Naive thymus-derived CD8-positive, alpha-beta T cell (primary cell): Measurements from ENCODE around the gene BLOC1S4. TPM values are rescaled to one million over a fixed set of nuclear protein-coding genes. Genes with fewer than 3 reads are reported as not detected.

Source experiments
- ATAC-seq, 2 donors: fragments of 150-1000 bp; cut with Tn5 transposase in 1 of 2; sonication (Bioruptor Pico), chemical (Tn5 transposase) in 1 of 2; 1 replicate in 1 of 2; 2 replicates in 1 of 2; pipeline ENCODE4 v1.10.0; 2021; ENCODE audit warnings: mild to moderate bottlenecking in 2 of 2, moderate library complexity in 2 of 2
- POLR2A ChIA-PET: fragments of 350-600 bp; sonication (Branson Sonifier 250); formaldehyde crosslinking; loops from one replicate; lab custom pipeline; 2021; ENCODE audit warnings: antibody characterized with exemption; lab: Charles Lee
- DNase-seq, 10 donors: peaks; one replicate each; pipeline versions ENCODE4 v3.0.0 to v3.0.0-alpha.2; 2020 to 2022
- H3K27ac Mint-ChIP-seq, 10 donors: one replicate each; pipeline ENCODE4 v1.8.0; 2020 to 2022; ENCODE audit warnings: mild to moderate bottlenecking in 10 of 10, mixed read lengths in 10 of 10, moderate library complexity in 4 of 10, inconsistent platforms in 1 of 10
- H3K27me3 Mint-ChIP-seq, 5 donors: one replicate each; pipeline ENCODE4 v1.8.0; 2021 to 2022; ENCODE audit warnings: mixed read lengths in 5 of 5
- H3K36me3 Mint-ChIP-seq, 3 donors: one replicate each; pipeline ENCODE4 v1.8.0; 2020 to 2022; ENCODE audit warnings: mixed read lengths in 3 of 3, mild to moderate bottlenecking in 2 of 3, inconsistent platforms in 1 of 3
- H3K4me1 Mint-ChIP-seq, 4 donors: one replicate each; pipeline ENCODE4 v1.8.0; 2021 to 2022; ENCODE audit warnings: mixed read lengths in 4 of 4
- H3K4me3 Mint-ChIP-seq, 10 donors: one replicate each; pipeline ENCODE4 v1.8.0; 2020 to 2022; ENCODE audit warnings: mild to moderate bottlenecking in 10 of 10, mixed read lengths in 10 of 10, moderate library complexity in 6 of 10, inconsistent platforms in 1 of 10
- H3K9me3 Mint-ChIP-seq, 9 donors: one replicate each; pipeline ENCODE4 v1.8.0; 2020 to 2022; ENCODE audit warnings: mixed read lengths in 9 of 9, mild to moderate bottlenecking in 3 of 9, inconsistent platforms in 1 of 9, moderate library complexity in 1 of 9
- polyA plus RNA-seq, 3 donors: library from polyadenylated mRNA; unstranded; fragments of 300-500 nt; fragmentation: Illumina TruSeq; gene quantifications; one replicate each; pipeline ENCODE4 v1.2.3, GENCODE V29; 2021
- total RNA-seq, 8 experiments: library from RNA in 2 of 8; stranded (reverse) in 2 of 8; gene quantifications; one replicate each; pipeline ENCODE4 v1.2.3 and lab custom pipeline; 2021 to 2026

Gene BLOC1S4
- total and polyA plus RNA-seq, 5 experiments from 2014 or later: 38.7 to 81.6 (median 65.8) TPM

DNA sequence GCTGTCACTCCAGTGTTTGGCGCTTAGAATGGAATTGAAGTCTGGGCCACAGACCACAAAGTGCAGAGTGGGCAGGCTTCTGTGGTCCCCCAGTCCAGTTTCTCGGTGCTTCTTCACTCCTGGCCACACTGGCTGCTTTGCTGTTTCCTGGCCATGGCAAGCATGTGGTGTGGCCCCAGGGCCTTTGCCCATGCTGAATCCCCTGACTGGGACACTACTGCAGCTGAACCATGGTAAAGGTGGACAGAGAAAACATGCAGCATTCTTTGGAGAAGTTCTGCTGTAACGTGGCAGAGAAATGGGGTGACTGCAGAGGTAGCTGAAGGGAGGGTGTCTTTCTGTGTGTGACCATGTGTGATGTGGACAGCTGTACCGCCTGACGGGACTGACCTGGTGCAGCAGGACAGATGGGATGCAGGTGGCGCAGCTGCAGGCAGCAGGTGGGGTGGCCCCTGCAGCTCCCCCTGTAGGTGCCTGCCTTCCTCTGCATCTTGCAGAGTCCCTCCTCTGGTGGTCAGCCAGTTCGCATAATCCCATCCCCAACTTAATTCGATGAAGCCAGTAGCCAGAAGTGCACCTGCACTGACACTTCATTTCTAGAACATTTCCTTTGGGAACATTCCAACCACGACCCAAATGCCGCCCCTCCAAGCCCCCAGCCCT is 35.5 kb upstream of the BLOC1S4 start:
- Mint-ChIP-seq H3K4me3 (no peak overlapping the region), H3K4me1 (peaks cover 23 to 61% (median 43%) of the 10 kb centered on the region in 4 donors), H3K9me3 (peaks cover 0 to 8% (median 0%) of the 10 kb centered on the region in 9 donors), H3K36me3 (peaks cover 7 to 42% (median 28%) of the 10 kb centered on the region in 3 donors), H3K27ac (peak overlapping the region in 4 of 10 donors; percentile 53 to 83 (median 68)), H3K27me3 (no peaks in the 10 kb centered on the region)
- DNase-seq (no peak), ATAC-seq (no peak)
- POLR2A ChIA-PET: interaction anchor here (1.9 to 15.2 kb wide), 5 partner anchors 7 to 40 kb away, joined by 10 to 521 read pairs (median 17); partner anchors contain the start of genes BLOC1S4, MRFAP1, MRFAP1L1 and S100P

DNA sequence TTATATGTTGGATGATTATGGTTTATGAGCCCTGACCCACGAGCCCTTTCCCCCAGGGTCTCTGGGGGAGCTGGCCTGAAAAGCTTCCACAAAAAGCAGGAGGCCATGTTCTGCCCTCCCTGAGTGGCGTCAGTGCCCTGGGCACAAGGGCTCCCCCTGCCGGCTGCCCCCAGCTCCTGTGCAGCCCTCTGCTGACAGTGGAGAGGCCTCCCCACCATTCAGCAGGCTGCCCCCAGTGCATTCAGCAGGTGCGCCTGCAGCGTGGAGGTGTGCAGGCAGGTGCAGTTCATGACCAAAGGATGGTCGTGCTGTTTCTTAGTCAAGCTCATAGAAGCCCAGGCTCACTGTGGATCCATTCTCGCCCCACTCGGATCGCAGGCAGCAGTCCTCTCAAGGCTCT is 34.8 kb upstream of the BLOC1S4 start:
- no peaks in the 10 kb centered on the region for H3K27me3 Mint-ChIP-seq
- ATAC-seq: no peak
- H3K36me3 Mint-ChIP-seq: peaks cover 7 to 35% (median 23%) of the 10 kb centered on the region in 3 donors
- DNase-seq: no peak
- peaks cover 18 to 58% (median 38%) of the 10 kb centered on the region in 4 donors for H3K4me1 Mint-ChIP-seq
- no peak overlapping the region for H3K4me3 Mint-ChIP-seq
- peak overlapping the region in 5 of 10 donors; percentile 38 to 83 (median 63) for H3K27ac Mint-ChIP-seq
- POLR2A ChIA-PET: interaction anchor here (0.6 to 15.2 kb wide), 7 partner anchors 8 to 40 kb away, joined by 3 to 521 read pairs (median 11); partner anchors contain the start of genes BLOC1S4, MRFAP1, MRFAP1L1 and S100P
- H3K9me3 Mint-ChIP-seq: peaks cover 0 to 8% (median 0%) of the 10 kb centered on the region in 9 donors

DNA sequence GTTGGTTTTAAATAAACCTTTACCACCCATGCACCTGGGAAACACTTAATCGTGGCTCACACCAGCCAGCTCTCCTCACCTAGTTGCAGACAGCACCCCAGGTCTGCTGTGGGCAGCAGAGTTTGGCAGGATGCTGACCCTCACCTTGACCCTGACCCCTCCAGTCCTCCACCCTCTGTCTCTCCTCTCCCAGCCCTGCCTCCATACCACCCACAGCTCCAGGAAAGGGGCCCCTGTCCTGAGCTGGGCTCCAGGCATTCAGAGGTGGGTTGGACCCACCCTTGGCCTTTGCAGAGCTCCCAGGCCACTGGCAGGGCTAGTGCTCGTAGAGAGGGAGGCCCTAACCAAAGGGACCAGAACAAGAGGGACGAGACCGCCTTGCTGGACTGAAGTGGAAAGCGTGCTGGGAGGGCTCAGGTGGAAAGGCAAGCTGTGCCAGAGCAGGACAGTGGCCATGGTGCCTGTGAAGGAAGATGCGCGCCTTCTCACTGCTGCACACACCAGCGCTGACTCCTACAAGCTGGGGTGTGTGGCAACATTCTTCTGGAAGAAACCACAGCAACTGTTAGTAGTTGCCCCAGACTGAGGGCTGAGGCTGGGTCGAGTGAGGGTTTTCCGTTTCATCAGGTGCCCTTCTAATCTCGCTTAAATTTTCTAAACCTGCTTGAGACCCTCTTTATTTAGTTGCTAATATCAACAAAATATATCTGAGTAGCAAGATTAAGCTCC is 32.9 kb upstream of the BLOC1S4 start:
- H3K4me3 Mint-ChIP-seq: peak overlapping the region in 1 of 10 donors; percentile 26
- ATAC-seq: no peak
- H3K27ac Mint-ChIP-seq: peak overlapping the region in 5 of 10 donors; percentile 2 to 71 (median 17)
- H3K4me1 Mint-ChIP-seq: peaks cover 15 to 55% (median 35%) of the 10 kb centered on the region in 4 donors
- peaks cover 7 to 18% (median 17%) of the 10 kb centered on the region in 3 donors for H3K36me3 Mint-ChIP-seq
- POLR2A ChIA-PET: interaction anchor here (0.9 to 15.2 kb wide), 6 partner anchors 10 to 100 kb away, joined by 4 to 521 read pairs (median 14); partner anchors contain the start of genes MRFAP1, MRFAP1L1 and S100P
- DNase-seq: no peak
- H3K27me3 Mint-ChIP-seq: no peaks in the 10 kb centered on the region
- H3K9me3 Mint-ChIP-seq: peaks cover 0 to 8% (median 0%) of the 10 kb centered on the region in 9 donors

GRCh38 chr4:6684656-6685055 is 31.3 kb upstream of the BLOC1S4 start:
- no peak for DNase-seq
- Mint-ChIP-seq H3K27ac (peak overlapping the region in 5 of 10 donors; percentile 12 to 66 (median 43)), H3K36me3 (peaks cover 6 to 13% (median 7%) of the 10 kb centered on the region in 3 donors), H3K9me3 (peaks cover 0 to 8% (median 0%) of the 10 kb centered on the region in 9 donors), H3K4me3 (no peak overlapping the region), H3K27me3 (no peaks in the 10 kb centered on the region), H3K4me1 (peaks cover 16 to 57% (median 39%) of the 10 kb centered on the region in 4 donors)
- no peak for ATAC-seq
- POLR2A ChIA-PET: interaction anchor here (2.0 to 5.3 kb wide), 4 partner anchors 8 to 25 kb away, joined by 8 to 27 read pairs (median 12); partner anchors contain the start of gene MRFAP1L1

DNA sequence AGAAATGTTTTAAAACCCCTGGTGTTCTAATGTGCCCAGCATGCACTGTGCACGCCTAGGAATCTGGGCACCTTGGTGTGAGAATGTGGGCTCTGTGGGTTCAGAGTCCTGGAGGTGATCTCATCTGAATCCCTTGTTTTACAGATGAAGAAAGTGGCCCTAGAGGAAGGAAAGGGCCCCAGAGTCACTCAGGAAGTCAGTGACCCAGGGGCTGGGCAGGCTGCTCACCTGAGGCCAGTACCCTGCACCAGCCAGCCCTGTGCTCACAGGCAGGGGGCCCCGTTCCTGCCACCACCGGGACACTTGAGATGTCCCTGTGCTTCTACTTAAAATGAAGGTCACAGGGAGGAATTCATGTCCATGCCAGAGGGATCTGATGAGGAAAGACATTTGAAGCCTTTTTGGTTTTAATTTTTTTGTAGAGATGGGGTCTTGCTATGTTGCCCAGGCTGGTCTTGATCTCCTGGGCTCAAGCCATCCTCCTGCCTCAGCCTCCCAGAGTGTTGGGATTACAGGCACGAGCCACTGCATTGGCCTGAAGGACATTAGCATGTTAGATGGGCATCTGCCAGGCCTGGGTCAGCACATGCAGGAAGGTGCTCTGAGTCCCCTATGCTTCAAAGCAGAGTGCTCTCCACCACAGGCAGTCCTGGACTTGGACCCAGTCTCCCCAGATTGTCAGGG is 29.7 kb upstream of the BLOC1S4 start:
- POLR2A ChIA-PET: interaction anchor here (1.4 to 16.9 kb wide), 6 partner anchors 10 to 30 kb away, joined by 5 to 521 read pairs (median 44); partner anchors contain the start of genes BLOC1S4 and MRFAP1L1
- DNase-seq (no peak), ATAC-seq (no peak)
- Mint-ChIP-seq H3K4me3 (no peak overlapping the region), H3K27me3 (no peaks in the 10 kb centered on the region), H3K27ac (peak overlapping the region in 9 of 10 donors; percentile 39 to 99 (median 75)), H3K4me1 (peaks cover 24 to 63% (median 54%) of the 10 kb centered on the region in 4 donors), H3K36me3 (no peaks in the 10 kb centered on the region), H3K9me3 (no peaks in the 10 kb centered on the region)

GRCh38 chr4:6687947-6688878 is 27.8 kb upstream of the BLOC1S4 start:
- DNase-seq (no peak), ATAC-seq (no peak)
- Mint-ChIP-seq H3K27me3 (no peaks in the 10 kb centered on the region), H3K27ac (peak overlapping the region; percentile 88 to 99 (median 97)), H3K36me3 (no peaks in the 10 kb centered on the region), H3K4me1 (peaks cover 33 to 72% (median 63%) of the 10 kb centered on the region in 4 donors), H3K9me3 (no peaks in the 10 kb centered on the region), H3K4me3 (peak overlapping the region; percentile 12 to 95 (median 84))
- POLR2A ChIA-PET: interaction anchor here (0.8 to 16.9 kb wide), 14 partner anchors 8 to 221 kb away, joined by 3 to 521 read pairs (median 4); partner anchors contain the start of genes BLOC1S4, MAN2B2, MRFAP1 and MRFAP1L1

- no peaks in the 10 kb centered on the region for H3K36me3 Mint-ChIP-seq
- no peaks in the 10 kb centered on the region for H3K9me3 Mint-ChIP-seq
- H3K27me3 Mint-ChIP-seq: no peaks in the 10 kb centered on the region
- ATAC-seq (peak; percentile 76 to 90), DNase-seq (peak; percentile 39 to 86 (median 60))
- H3K27ac Mint-ChIP-seq: peak overlapping the region; percentile 88 to 99 (median 97)
- POLR2A ChIA-PET: interaction anchor here (0.8 to 16.9 kb wide), 15 partner anchors 7 to 379 kb away, joined by 3 to 521 read pairs (median 4); partner anchors contain the start of genes BLOC1S4, GRPEL1, MAN2B2 and MRFAP1
- H3K4me3 Mint-ChIP-seq: peak overlapping the region; percentile 73 to 95 (median 84)
- H3K4me1 Mint-ChIP-seq: peaks cover 39 to 78% (median 70%) of the 10 kb centered on the region in 4 donors
These were observed 27.0 kb upstream of the BLOC1S4 start for GRCh38 chr4:6688879-6689505.

- Mint-ChIP-seq H3K4me1 (peaks cover 40 to 84% (median 73%) of the 10 kb centered on the region in 4 donors), H3K9me3 (no peaks in the 10 kb centered on the region), H3K36me3 (no peaks in the 10 kb centered on the region), H3K27me3 (no peaks in the 10 kb centered on the region), H3K4me3 (peak overlapping the region; percentile 73 to 95 (median 84)), H3K27ac (peak overlapping the region; percentile 93 to 99 (median 97))
- ATAC-seq (peak; percentile 2 to 9), DNase-seq (no peak)
- POLR2A ChIA-PET: interaction anchor here (0.8 to 16.9 kb wide), 14 partner anchors 8 to 379 kb away, joined by 3 to 521 read pairs (median 4); partner anchors contain the start of genes BLOC1S4, GRPEL1, MAN2B2 and MRFAP1
These were observed 26.4 kb upstream of the BLOC1S4 start for GRCh38 chr4:6689506-6689960.

GRCh38 chr4:6692379-6692778 is 23.6 kb upstream of the BLOC1S4 start:
- Mint-ChIP-seq H3K4me3 (peak overlapping the region in 5 of 10 donors; percentile 40 to 75 (median 62)), H3K27me3 (no peaks in the 10 kb centered on the region), H3K27ac (peak overlapping the region in 8 of 10 donors; percentile 44 to 98 (median 92)), H3K36me3 (no peaks in the 10 kb centered on the region), H3K9me3 (no peaks in the 10 kb centered on the region), H3K4me1 (peaks cover 52 to 94% (median 90%) of the 10 kb centered on the region in 4 donors)
- ATAC-seq (no peak), DNase-seq (no peak)
- POLR2A ChIA-PET: interaction anchor here (1.9 to 16.9 kb wide), 3 partner anchors 15 to 24 kb away, joined by 7 to 521 read pairs (median 103); partner anchors contain the start of genes BLOC1S4 and MRFAP1L1

GRCh38 chr4:6692806-6693205 is 23.2 kb upstream of the BLOC1S4 start:
- peak overlapping the region in 7 of 10 donors; percentile 4 to 75 (median 62) for H3K4me3 Mint-ChIP-seq
- no peaks in the 10 kb centered on the region for H3K27me3 Mint-ChIP-seq
- no peaks in the 10 kb centered on the region for H3K36me3 Mint-ChIP-seq
- DNase-seq: no peak
- no peak for ATAC-seq
- POLR2A ChIA-PET: interaction anchor here (1.9 to 16.9 kb wide), 3 partner anchors 14 to 23 kb away, joined by 7 to 521 read pairs (median 103); partner anchors contain the start of genes BLOC1S4 and MRFAP1L1
- H3K27ac Mint-ChIP-seq: peak overlapping the region; percentile 44 to 98 (median 90)
- peaks cover 50 to 91% (median 87%) of the 10 kb centered on the region in 4 donors for H3K4me1 Mint-ChIP-seq
- no peaks in the 10 kb centered on the region for H3K9me3 Mint-ChIP-seq
